SK-N-SH (cell line): ENCODE data around the gene TP53AIP1.

Source experiments
- EP300 ChIP-seq, 2 experiments: IDR thresholded peaks; 2 replicates each; pipeline versions ENCODE4 v1.4.0 to v1.6.1; 2012; ENCODE audit warnings: borderline replicate concordance in 1 of 2, low read depth in 1 of 2, low read length in 1 of 2
- EZH2phosphoT487 ChIP-seq: fragments of 200-600 bp; sonication (generic); IDR thresholded peaks from 2 replicates; pipeline ENCODE4 v1.6.1; 2017; ENCODE audit warnings: low read depth, mixed run types, mild to moderate bottlenecking, antibody characterized with exemption, moderate library complexity, borderline replicate concordance
- TAF1 ChIP-seq: IDR thresholded peaks from 2 replicates; pipeline ENCODE4 v1.6.1; 2012; ENCODE audit warnings: low read depth, mild to moderate bottlenecking, low read length, moderate library complexity, borderline replicate concordance
- TF ChIP-seq, protein P1 (sequence below): IDR thresholded peaks from 2 replicates; pipeline ENCODE4; 2012
- TF ChIP-seq, protein P2 (sequence below): fragments of 200-600 bp; sonication (generic); IDR thresholded peaks from 2 replicates; pipeline ENCODE4 v1.6.1; 2017; ENCODE audit warnings: antibody characterized with exemption, mild to moderate bottlenecking, moderate library complexity

DNA sequence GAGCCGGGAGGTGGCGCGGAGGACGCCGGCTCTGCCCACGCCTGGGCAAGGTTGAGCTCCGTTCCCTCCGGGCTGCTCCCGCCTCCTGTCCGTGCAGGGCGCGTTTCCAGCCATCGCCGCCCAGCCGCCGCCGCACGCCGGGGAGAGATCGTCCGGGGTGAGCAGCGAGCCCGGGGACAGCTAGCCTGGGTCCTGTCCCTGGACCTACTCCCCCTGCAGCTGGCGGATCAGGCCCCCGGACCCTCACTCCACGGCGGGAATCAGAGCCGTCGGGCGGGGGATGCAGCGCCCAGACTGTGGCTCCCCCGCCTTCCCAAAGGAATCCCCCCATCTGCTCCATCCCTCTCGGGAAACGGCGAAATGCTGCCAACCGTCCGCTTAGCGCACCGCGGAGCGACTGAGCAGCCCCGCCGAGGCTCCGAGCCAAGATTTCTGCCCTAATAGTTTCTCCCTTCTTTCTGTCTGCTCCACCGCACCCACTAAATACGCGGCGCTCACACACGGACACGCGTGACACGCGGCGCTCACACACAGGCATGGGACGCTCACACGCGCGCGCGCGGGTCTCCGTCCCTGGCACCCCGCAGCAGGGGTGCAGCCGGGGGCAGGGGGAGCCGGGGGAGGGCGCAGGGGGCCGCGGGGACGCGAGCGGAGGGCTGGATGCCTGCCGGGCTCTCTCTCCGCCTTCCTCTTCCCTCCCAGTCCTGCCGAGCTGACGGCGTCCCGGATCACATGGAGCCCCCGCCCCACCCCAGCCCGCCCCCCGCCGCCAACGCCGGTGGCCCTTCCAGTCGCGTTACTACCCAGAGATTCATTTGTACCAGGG, 51.9 kb downstream of the TP53AIP1 start, which contains the start of gene KCNJ5:
- TF ChIP-seq EZH2phosphoT487 (no peak), EP300 (IDR thresholded peaks at IDR 0.05; ENCODE audit: borderline replicate concordance in 1 of 2, low read depth in 1 of 2, low read length in 1 of 2) (no peak), TAF1 (no peak)
- TF ChIP-seq, protein P1, sequence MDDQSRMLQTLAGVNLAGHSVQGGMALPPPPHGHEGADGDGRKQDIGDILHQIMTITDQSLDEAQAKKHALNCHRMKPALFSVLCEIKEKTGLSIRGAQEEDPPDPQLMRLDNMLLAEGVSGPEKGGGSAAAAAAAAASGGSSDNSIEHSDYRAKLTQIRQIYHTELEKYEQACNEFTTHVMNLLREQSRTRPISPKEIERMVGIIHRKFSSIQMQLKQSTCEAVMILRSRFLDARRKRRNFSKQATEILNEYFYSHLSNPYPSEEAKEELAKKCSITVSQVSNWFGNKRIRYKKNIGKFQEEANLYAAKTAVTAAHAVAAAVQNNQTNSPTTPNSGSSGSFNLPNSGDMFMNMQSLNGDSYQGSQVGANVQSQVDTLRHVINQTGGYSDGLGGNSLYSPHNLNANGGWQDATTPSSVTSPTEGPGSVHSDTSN: no peak
- TF ChIP-seq, protein P2, sequence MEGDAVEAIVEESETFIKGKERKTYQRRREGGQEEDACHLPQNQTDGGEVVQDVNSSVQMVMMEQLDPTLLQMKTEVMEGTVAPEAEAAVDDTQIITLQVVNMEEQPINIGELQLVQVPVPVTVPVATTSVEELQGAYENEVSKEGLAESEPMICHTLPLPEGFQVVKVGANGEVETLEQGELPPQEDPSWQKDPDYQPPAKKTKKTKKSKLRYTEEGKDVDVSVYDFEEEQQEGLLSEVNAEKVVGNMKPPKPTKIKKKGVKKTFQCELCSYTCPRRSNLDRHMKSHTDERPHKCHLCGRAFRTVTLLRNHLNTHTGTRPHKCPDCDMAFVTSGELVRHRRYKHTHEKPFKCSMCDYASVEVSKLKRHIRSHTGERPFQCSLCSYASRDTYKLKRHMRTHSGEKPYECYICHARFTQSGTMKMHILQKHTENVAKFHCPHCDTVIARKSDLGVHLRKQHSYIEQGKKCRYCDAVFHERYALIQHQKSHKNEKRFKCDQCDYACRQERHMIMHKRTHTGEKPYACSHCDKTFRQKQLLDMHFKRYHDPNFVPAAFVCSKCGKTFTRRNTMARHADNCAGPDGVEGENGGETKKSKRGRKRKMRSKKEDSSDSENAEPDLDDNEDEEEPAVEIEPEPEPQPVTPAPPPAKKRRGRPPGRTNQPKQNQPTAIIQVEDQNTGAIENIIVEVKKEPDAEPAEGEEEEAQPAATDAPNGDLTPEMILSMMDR: no peak
